IMR-90 (cell line): ENCODE results near the gene RNF14. TPM values are rescaled to one million over a fixed set of nuclear protein-coding genes. Genes with fewer than 3 reads are reported as not detected.

Experiments
- ATAC-seq: fragments of 200-7000 bp; cut with Tn5 transposase; 2 replicates; pipeline ENCODE4 v1.9.1; 2020; ENCODE audit warnings: low read depth, mild to moderate bottlenecking, moderate library complexity
- BruUV-seq: library from RNA; stranded (reverse); fragments of 400-500 nt; replicated peaks from 2 replicates; lab custom pipeline; 2021; lab: Mats Ljungman, UMichigan
- CTCF ChIA-PET: fragments of 300-600 bp; formaldehyde crosslinking; extraction: SDS; loops from one replicate; lab custom pipeline; 2021; ENCODE audit warnings: antibody characterized with exemption; lab: Yijun Ruan, JAX
- POLR2A ChIA-PET: fragments of 300-600 bp; sonication (Branson Sonifier 250); formaldehyde crosslinking; loops from one replicate; lab custom pipeline; 2022; ENCODE audit warnings: antibody characterized with exemption; ENCODE audit not compliant: unreplicated experiment; lab: Charles Lee
- DNase-seq: peaks from one replicate; pipeline ENCODE4 v3.0.0; 2013
- H2AFZ ChIP-seq: replicated peaks from 2 replicates; pipeline ENCODE3; 2013; ENCODE audit warnings: low read length, mild to moderate bottlenecking; ENCODE audit not compliant: poor library complexity
- H2AK5ac ChIP-seq: 2 replicates; pipeline ENCODE4 v1.6.1; 2013; ENCODE audit warnings: low read depth, low read length, inconsistent platforms
- H2AK9ac ChIP-seq: replicated peaks from 2 replicates; pipeline ENCODE3; 2013; ENCODE audit warnings: mild to moderate bottlenecking, low read depth, low read length, moderate library complexity; ENCODE audit not compliant: poor library complexity
- H2BK120ac ChIP-seq: 2 replicates; pipeline ENCODE4 v1.6.1; 2013; ENCODE audit warnings: low read depth, low read length, inconsistent platforms
- H2BK15ac ChIP-seq: 3 replicates; pipeline ENCODE4 v1.6.1; 2013; ENCODE audit warnings: low read depth, low read length, inconsistent platforms
- H2BK20ac ChIP-seq: 2 replicates; pipeline ENCODE4 v1.6.1; 2013; ENCODE audit warnings: low read depth, mild to moderate bottlenecking, inconsistent platforms, low read length, moderate library complexity
- H2BK5ac ChIP-seq: 2 replicates; pipeline ENCODE4 v1.6.1; 2013; ENCODE audit warnings: mild to moderate bottlenecking, low read depth, low read length, inconsistent platforms; ENCODE audit not compliant: poor library complexity, severe bottlenecking
- H3K14ac ChIP-seq: replicated peaks from 2 replicates; pipeline ENCODE4 v1.6.1; 2013; ENCODE audit warnings: low read depth, low read length, inconsistent platforms
- H3K18ac ChIP-seq: 2 replicates; pipeline ENCODE4 v1.6.1; 2013; ENCODE audit warnings: low read depth, low read length, control low read depth
- H3K23ac ChIP-seq: 2 replicates; pipeline ENCODE4 v1.6.1; 2013; ENCODE audit warnings: low read depth, low read length, inconsistent platforms
- H3K27ac ChIP-seq: 2 replicates; pipeline ENCODE4 v1.5.1; 2013; ENCODE audit warnings: mild to moderate bottlenecking, control low read depth, low read length; ENCODE audit not compliant: insufficient read depth
- H3K27me3 ChIP-seq: 2 replicates; pipeline ENCODE4 v1.6.1; 2013; ENCODE audit warnings: low read length; ENCODE audit not compliant: control insufficient read depth, insufficient read depth
- H3K36me3 ChIP-seq: 2 replicates; pipeline ENCODE4 v1.6.1; 2013; ENCODE audit warnings: low read length, mixed read lengths; ENCODE audit not compliant: control insufficient read depth, insufficient read depth
- H3K4ac ChIP-seq: 2 replicates; pipeline ENCODE4 v1.6.1; 2013; ENCODE audit warnings: low read depth, low read length, inconsistent platforms
- H3K4me1 ChIP-seq: 2 replicates; pipeline ENCODE4 v1.6.1; 2013; ENCODE audit warnings: low read length, mixed read lengths; ENCODE audit not compliant: control insufficient read depth, insufficient read depth
- H3K4me2 ChIP-seq: 2 replicates; pipeline ENCODE4 v1.6.1; 2013; ENCODE audit warnings: low read depth, mild to moderate bottlenecking, control low read depth, low read length, moderate library complexity
- H3K4me3 ChIP-seq: 2 replicates; pipeline ENCODE4 v1.5.1; 2013; ENCODE audit warnings: low read depth, mild to moderate bottlenecking, control low read depth, low read length, moderate library complexity; ENCODE audit not compliant: insufficient read depth
- H3K56ac ChIP-seq: 2 replicates; pipeline ENCODE4 v1.6.1; 2013; ENCODE audit warnings: low read length, inconsistent platforms; ENCODE audit not compliant: insufficient read depth; ENCODE audit errors: extremely low read depth
- H3K79me1 ChIP-seq, 2 experiments: 2 replicates each; pipeline ENCODE4 v1.6.1; 2013; ENCODE audit warnings: low read length in 2 of 2, inconsistent platforms in 1 of 2, low read depth in 1 of 2
- H3K9ac ChIP-seq: 2 replicates; pipeline ENCODE4 v1.6.1; 2013; ENCODE audit warnings: low read depth, low read length, control low read depth
- H3K9me1 ChIP-seq: 2 replicates; pipeline ENCODE4 v1.6.1; 2013; ENCODE audit warnings: low read length, inconsistent platforms; ENCODE audit not compliant: insufficient read depth
- H3K9me3 ChIP-seq: 2 replicates; pipeline ENCODE4 v1.6.1; 2013; ENCODE audit warnings: low read length; ENCODE audit not compliant: control insufficient read depth, insufficient read depth
- H4K20me1 ChIP-seq: 2 replicates; pipeline ENCODE4 v1.6.1; 2013; ENCODE audit warnings: low read length, inconsistent platforms; ENCODE audit not compliant: insufficient read depth
- H4K5ac ChIP-seq: 2 replicates; pipeline ENCODE4 v1.6.1; 2013; ENCODE audit warnings: mild to moderate bottlenecking, low read depth, low read length, control low read depth
- H4K8ac ChIP-seq, 2 experiments: 2 replicates each; pipeline ENCODE4 v1.6.1; 2013; ENCODE audit warnings: low read depth in 2 of 2, low read length in 2 of 2, control low read depth in 1 of 2, inconsistent platforms in 1 of 2
- H4K91ac ChIP-seq: 2 replicates; pipeline ENCODE4 v1.6.1; 2013; ENCODE audit warnings: low read depth, low read length, inconsistent platforms; ENCODE audit not compliant: insufficient read depth
- BHLHE40 ChIP-seq: fragments of 150-350 bp; IDR thresholded peaks from 2 replicates; pipeline ENCODE4 v1.6.1; 2016; ENCODE audit warnings: mild to moderate bottlenecking, low read depth, low read length
- CTCF ChIP-seq: conservative IDR thresholded peaks from 2 replicates; pipeline ENCODE4 v1.5.1; 2012; ENCODE audit warnings: mild to moderate bottlenecking, low read depth, low read length, improper control_type of control experiment
- FOS ChIP-seq: fragments of 150-350 bp; IDR thresholded peaks from 2 replicates; pipeline ENCODE4 v1.6.1; 2016; ENCODE audit warnings: low read depth, low read length
- MAFK ChIP-seq: IDR thresholded peaks from 2 replicates; pipeline ENCODE4 v1.6.1; 2012; ENCODE audit warnings: low read depth, low read length, improper control_type of control experiment
- NFE2L2 ChIP-seq: fragments of 150-350 bp; IDR thresholded peaks from 2 replicates; pipeline ENCODE4 v1.6.1; 2016; ENCODE audit warnings: low read depth, mild to moderate bottlenecking, low read length
- RCOR1 ChIP-seq: IDR thresholded peaks from 2 replicates; pipeline ENCODE4 v1.6.1; 2012; ENCODE audit warnings: mild to moderate bottlenecking, low read length, improper control_type of control experiment; ENCODE audit not compliant: insufficient replicate concordance
- RFX5 ChIP-seq: IDR thresholded peaks from 2 replicates; pipeline ENCODE4 v1.8.0; 2012; ENCODE audit warnings: low read depth, mild to moderate bottlenecking, low read length, moderate library complexity
- SMC3 ChIP-seq: fragments of 150-350 bp; IDR thresholded peaks from 2 replicates; pipeline ENCODE4 v1.6.1; 2016; ENCODE audit warnings: low read depth, mild to moderate bottlenecking, antibody characterized with exemption, low read length, moderate library complexity
- WGBS, 2 experiments: methylation state at CpG; one replicate each; pipeline versions ENCODE4 v1.1.5 to v1.1.7; 2013; ENCODE audit warnings: missing lambda C conversion rate in 2 of 2; ENCODE audit not compliant: insufficient read length in 1 of 2; ENCODE audit errors: extremely low coverage in 2 of 2; 5-methylcytosine and 5-hydroxymethylcytosine counted together
- dilution Hi-C: fragments of 300-500 bp; cut with HindIII; formaldehyde crosslinking; loops from one replicate; pipeline ENCODE4 v1.14.3; 2018; ENCODE audit warnings: low sequenced_read_pairs; ENCODE audit not compliant: unreplicated experiment
- in situ Hi-C: fragments of 300-500 bp; cut with MboI; formaldehyde crosslinking; loops from 3 replicates; pipeline ENCODE4 v1.14.3; 2019; ENCODE audit warnings: low sequenced_read_pairs, inconsistent platforms, mixed read lengths
- intact Hi-C: fragments of 100-400 bp; cut with micrococcal nuclease; formaldehyde crosslinking; loops from 2 replicates; pipeline ENCODE4 v1.10.0; 2022
- polyA plus RNA-seq, 3 experiments: library from polyadenylated mRNA; depleted of rRNA; stranded (reverse); fragments of >200 nt; gene quantifications; 2 replicates each; pipeline ENCODE4 v1.2.3, GENCODE V29; 2012; ENCODE audit warnings: low replicate concordance in 1 of 3
- total RNA-seq: library from RNA; depleted of rRNA; stranded (reverse); fragments of >200 nt; gene quantifications from 2 replicates; pipeline ENCODE4 v1.2.3, GENCODE V29; 2012
- TF ChIP-seq, protein P1 (sequence below): fragments of 150-350 bp; IDR thresholded peaks from 2 replicates; pipeline ENCODE4 v1.6.1; 2016; ENCODE audit warnings: low read depth, mild to moderate bottlenecking, low read length, moderate library complexity, borderline replicate concordance

Gene RNF14
- total and polyA plus RNA-seq, 2 of the 4 experiments (the other 2 are of a cell fraction) = 36.1 to 106 TPM

- no peak for TF ChIP-seq FOS
- TF ChIP-seq SMC3 = no peak
- TF ChIP-seq RCOR1 = no peak
These were observed 45.2 kb upstream of the RNF14 start, which contains the start of gene DELE1 (continued) for GRCh38 chr5:141923448-141924313.

GRCh38 chr5:141926434-141926833, 42.5 kb upstream of the RNF14 start:
- in situ Hi-C loops (no loop called here), dilution Hi-C loops (no loop called here), intact Hi-C loops (no loop called here)
- Histone ChIP-seq H3K56ac (no peak overlapping the region), H3K36me3 (peaks cover 41% of the 10 kb centered on the region), H3K23ac (no peak overlapping the region), H3K4ac (no peak overlapping the region), H3K4me3 (no peak overlapping the region), H2BK15ac (no peak overlapping the region), H3K27ac (no peak overlapping the region), H3K14ac (no peak overlapping the region), H3K9me1 (peaks cover 3% of the 10 kb centered on the region; the same call in 1 of the 2 replicates), H4K5ac (no peak overlapping the region), H3K9me3 (no peaks in the 10 kb centered on the region), H2AK5ac (no peak overlapping the region), H3K18ac (no peak overlapping the region), H3K79me1 (peaks cover 29 to 30% of the 10 kb centered on the region in 2 experiments), H2AK9ac (no peak overlapping the region), H3K9ac (no peak overlapping the region), H3K4me2 (no peak overlapping the region), H2AFZ (no peak overlapping the region), H2BK5ac (no peak overlapping the region), H4K20me1 (no peaks in the 10 kb centered on the region), H4K91ac (no peak overlapping the region), H3K27me3 (no peaks in the 10 kb centered on the region), H4K8ac (no peak overlapping the region), H3K4me1 (peaks cover 5% of the 10 kb centered on the region), H2BK120ac (no peak overlapping the region), H2BK20ac (no peak overlapping the region)
- DNase-seq = no peak
- CTCF ChIA-PET = no interaction called here
- no peak for ATAC-seq
- no peak for TF ChIP-seq NFE2L2
- TF ChIP-seq MAFK = no peak
- TF ChIP-seq BHLHE40 = no peak
- TF ChIP-seq FOS = no peak
- no peak for TF ChIP-seq SMC3
- TF ChIP-seq, protein P1, sequence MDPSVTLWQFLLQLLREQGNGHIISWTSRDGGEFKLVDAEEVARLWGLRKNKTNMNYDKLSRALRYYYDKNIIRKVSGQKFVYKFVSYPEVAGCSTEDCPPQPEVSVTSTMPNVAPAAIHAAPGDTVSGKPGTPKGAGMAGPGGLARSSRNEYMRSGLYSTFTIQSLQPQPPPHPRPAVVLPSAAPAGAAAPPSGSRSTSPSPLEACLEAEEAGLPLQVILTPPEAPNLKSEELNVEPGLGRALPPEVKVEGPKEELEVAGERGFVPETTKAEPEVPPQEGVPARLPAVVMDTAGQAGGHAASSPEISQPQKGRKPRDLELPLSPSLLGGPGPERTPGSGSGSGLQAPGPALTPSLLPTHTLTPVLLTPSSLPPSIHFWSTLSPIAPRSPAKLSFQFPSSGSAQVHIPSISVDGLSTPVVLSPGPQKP = no peak
- TF ChIP-seq RFX5 = no peak
- TF ChIP-seq CTCF = no peak
- BruUV-seq = no TSS peak
- POLR2A ChIA-PET = no interaction called here
- no CpG with 5 or more reads among the region's 2 CpGs for WGBS, 2 experiments
